GM21528 (cell line): ENCODE data around the gene NUBPL.
"Not testable (repeated sequence)": the region's sequence is repeated elsewhere in the genome, so short reads cannot be mapped to it uniquely, and the experiment has no call there.

ENCODE experiments used
- ATAC-seq: cut with Tn5 transposase; IDR thresholded peaks from one replicate; pipeline ENCODE4 v1.9.1; 2021; ENCODE audit warnings: mild to moderate bottlenecking, moderate library complexity; ENCODE audit not compliant: unreplicated experiment, low FRiP score

NUBPL gene

GRCh38 chr14:31864937-31865855 lies 304.0 kb downstream of the NUBPL start:
- no peak for ATAC-seq

- ATAC-seq: no peak
These were observed 306.4 kb downstream of the NUBPL start for GRCh38 chr14:31867570-31867969.

- ATAC-seq: not testable (repeated sequence)
These were observed 306.9 kb downstream of the NUBPL start for GRCh38 chr14:31868096-31868495.

- ATAC-seq: no peak
These were observed 315.5 kb downstream of the NUBPL start for GRCh38 chr14:31876741-31877140.

GRCh38 chr14:31877255-31877798 lies 316.1 kb downstream of the NUBPL start:
- ATAC-seq: no peak

- ATAC-seq: no peak
These were observed 318.6 kb downstream of the NUBPL start for GRCh38 chr14:31879661-31880348.

- ATAC-seq: no peak
These were observed 319.7 kb downstream of the NUBPL start for GRCh38 chr14:31880935-31881334.

DNA sequence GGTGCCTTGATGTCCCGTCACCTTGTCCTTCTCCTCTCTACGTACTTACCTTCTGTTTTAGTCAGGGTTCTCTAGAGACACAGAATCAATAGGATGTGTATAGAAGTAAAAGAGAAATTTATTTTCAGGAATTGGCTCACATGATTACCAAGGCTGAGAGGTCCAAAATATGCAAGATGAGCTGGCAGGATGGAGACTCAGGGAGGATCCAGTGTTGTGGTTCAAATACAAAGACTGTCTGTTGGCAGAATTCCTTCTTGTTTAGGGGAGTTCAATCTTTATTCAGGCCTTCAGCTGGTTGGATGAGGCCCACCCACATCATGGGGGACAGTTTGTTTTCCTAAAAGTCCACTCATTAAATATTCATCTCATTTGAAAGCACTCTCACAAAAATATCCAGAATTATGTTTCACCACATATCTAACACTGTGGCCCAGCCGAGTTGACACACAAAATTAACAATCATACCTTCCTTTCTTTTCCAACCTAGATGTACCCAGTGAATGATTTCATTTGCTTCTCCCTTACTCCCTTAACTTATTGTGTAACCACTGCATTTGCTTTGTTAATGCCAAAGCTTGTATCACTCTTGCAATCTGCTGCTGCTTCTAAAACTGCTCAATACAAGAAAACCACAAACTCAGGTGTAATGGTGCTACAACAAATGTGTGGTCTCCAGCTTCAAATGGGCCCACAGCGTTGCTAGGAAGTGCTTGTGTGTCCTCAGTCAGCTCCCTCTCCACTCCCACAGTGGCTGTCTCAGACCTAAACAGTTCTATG lies 320.5 kb downstream of the NUBPL start:
- no peak for ATAC-seq

- ATAC-seq: no peak
These were observed 323.0 kb downstream of the NUBPL start for GRCh38 chr14:31884238-31884637.

DNA sequence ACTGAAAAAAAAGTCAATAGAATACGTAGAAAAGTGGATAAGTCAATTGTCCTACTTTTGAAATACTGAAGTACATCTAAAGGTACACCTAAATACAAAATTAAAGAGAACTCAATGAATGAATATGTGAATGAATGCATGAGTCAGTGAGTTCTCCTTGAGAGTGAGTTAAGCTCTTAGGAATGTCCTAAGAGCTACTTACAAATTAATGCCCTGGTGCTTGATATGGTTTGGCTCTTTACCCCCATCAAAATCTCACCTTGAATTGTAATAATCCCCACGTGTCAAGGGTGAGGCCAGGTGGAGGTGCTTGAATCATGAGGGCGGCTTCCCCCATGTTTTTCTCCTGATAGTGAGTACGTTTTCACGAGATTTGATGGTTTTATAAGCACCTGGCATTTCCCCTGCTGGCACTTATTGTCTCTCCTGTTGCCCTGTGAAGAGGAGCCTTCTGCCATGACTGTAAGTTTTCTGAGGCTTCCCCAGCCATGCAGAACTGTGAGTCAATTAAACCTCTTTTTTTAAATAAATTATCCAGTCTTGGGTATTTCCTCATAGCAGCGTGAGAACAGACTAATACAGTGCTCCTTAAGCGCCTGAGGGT lies 323.7 kb downstream of the NUBPL start:
- no peak for ATAC-seq

DNA sequence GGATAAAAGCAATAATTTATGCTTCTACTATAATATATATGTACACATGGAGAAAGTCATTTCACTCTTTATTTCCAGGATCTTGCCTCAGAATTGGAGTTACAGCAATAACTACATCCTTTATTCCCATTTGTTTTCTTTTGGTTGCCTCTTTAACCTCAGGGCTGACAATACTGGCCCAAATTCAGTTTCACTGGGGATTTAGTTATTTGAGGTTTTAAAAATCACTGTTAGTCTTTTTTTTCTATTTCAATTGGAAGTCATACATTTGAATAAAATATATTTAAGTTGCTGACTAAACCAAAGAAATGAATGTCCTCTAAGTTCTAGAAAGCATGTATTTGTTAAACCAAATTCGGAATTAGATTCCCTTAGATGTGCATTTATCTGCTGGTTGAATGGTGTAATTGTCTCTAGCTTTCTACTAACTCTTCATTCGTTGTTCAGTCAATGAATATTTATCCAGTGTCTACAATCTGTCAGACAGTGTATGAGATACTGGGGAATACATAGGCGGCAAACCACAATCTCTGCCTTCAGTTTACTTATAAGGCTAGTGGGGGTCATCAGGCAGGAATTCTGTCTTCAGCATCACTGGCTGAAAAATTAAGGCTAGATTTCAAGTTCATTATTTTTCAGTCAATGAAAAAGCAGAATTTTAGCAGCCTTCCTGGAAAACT lies 325.1 kb downstream of the NUBPL start:
- ATAC-seq: no peak

GRCh38 chr14:31887929-31888580 lies 326.9 kb downstream of the NUBPL start:
- ATAC-seq: no peak

- ATAC-seq: no peak
These were observed 328.1 kb downstream of the NUBPL start for GRCh38 chr14:31889297-31889696.

DNA sequence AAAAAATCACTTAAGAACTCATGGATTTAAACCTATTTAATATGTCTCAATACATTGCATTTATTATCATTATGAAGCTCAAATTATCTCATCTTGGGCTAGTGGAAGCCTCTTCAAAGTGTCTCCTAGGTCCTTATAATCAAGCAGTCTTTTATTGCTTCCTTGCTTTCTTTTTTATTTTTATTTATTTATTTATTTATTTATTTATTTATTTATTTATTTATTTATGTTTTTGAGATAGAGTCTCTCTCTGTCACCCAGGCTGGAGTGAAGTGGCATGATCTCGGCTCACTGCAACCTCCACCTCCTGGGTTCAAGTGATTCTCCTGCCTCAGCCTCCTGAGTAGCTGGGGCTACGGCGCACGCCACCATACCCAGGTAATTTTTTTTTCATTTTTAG lies 329.0 kb downstream of the NUBPL start:
- ATAC-seq: not testable (repeated sequence)

GRCh38 chr14:31893221-31893757 lies 332.1 kb downstream of the NUBPL start:
- no peak for ATAC-seq

GRCh38 chr14:31894351-31894750 lies 333.1 kb downstream of the NUBPL start:
- no peak for ATAC-seq

- no peak for ATAC-seq
These were observed 334.0 kb downstream of the NUBPL start for GRCh38 chr14:31895206-31895605.

DNA sequence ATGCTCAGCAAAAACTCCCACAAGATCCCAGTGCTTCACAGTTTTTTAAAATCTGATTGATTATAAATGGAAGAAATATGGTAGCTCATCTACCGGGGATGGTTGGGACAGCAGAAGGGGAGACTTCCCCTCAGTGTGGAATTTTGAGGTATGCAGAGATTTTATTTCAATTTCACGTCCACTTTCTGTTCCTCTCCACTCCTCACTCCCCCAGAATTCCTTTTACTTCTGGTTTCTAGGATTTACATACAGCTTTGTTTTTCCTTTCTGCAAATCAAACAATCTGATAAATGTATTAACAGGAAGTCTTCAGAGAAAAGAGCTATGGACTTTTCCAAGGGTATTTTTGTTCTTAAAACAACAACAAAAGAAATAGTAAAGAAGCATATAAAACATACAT lies 334.4 kb downstream of the NUBPL start:
- no peak for ATAC-seq

- no peak for ATAC-seq
These were observed 336.5 kb downstream of the NUBPL start for GRCh38 chr14:31897581-31898186.
